Measurements from ENCODE around the gene ERFL.

The ERFL gene

DNA sequence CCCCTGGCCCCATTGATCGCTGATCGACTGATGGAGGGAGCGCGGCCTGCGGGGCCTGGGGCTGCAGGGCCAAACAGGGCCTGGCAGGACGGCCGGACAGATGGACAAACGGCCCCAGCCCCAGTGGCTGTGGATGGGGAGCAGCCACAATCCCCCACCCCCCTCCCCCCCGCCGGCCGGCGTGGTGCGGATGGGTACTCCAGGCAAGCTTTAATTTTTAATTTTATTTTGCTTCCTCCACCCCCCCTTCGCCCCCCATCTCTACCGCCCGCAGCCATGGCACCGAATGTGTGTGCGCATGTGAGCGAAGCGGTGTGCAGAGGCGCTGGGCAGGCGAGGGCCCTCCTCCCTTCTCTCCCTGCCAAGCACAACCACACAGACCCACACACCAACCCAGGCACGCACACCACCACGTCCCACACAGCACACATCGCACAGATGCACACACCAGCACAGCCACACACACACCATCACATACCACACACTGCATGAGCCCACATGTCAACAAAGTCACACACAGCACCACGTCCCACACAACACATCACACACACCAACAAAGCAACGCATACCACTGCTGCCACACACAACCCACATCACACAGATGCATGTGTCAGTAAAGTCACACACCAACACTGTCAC lies 12.4 kb downstream of the ERFL start (continued):
- TF ChIP-seq ZNF18 (tag by site-specific recombination; IDR thresholded peaks at IDR 0.05), result no peak

DNA sequence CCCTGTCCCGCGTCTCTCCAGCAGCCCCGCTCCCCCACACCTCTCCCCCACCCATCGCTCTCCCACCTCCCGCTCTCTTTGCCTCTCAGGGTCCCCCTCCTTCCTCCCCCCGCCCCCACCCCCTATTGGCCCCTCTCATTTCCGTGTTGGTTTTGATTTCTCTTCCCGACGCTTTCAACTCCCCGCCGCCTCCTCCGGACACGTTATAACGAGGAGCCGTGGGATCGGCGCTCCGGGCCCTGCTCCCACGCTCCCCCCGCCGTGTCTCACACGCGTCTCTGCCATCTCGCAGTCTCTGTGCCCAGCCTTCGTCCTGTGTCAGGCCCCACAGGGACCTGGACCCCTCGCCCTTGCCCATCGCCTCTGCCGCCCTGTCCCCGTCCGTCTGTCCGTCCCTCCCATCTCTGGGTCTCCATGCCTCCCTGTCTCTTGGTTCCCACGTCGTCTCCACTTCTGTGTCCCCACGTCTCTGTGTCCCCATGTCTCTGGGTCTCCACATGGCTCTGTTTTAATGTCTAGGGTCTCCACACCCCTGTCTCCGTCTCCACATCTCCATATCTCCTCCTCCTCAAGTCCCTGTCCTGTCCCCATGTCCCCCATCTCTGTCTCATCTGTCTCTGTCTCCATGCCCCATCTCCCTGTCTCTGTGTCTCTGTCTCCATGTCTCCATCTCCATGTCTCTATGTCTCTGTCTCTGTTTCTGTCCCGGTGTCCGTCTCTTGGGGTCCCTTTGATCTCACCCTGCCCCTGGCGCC lies 13.1 kb downstream of the ERFL start:
- CTCF ChIA-PET, result no interaction called here
- H3K27ac ChIP-seq (ENCODE audit: extremely low read depth, low read depth, low read length), result no peak overlapping the region
- H3K4me1 ChIP-seq (ENCODE audit: control insufficient read depth, insufficient read depth, low read length), result no peaks in the 10 kb centered on the region
- H3K4me3 ChIP-seq (ENCODE audit: low read depth, low read length), result no peak overlapping the region
- no peaks in the 10 kb centered on the region for H3K9me3 ChIP-seq (ENCODE audit: control insufficient read depth, insufficient read depth, low read depth, low read length)
- POLR2A ChIA-PET, result no interaction called here
- H3K36me3 ChIP-seq (ENCODE audit: control insufficient read depth in 2 of 2, insufficient read depth in 1 of 2, low read length in 2 of 2), result no peaks in the 10 kb centered on the region
- TF ChIP-seq, protein P1, sequence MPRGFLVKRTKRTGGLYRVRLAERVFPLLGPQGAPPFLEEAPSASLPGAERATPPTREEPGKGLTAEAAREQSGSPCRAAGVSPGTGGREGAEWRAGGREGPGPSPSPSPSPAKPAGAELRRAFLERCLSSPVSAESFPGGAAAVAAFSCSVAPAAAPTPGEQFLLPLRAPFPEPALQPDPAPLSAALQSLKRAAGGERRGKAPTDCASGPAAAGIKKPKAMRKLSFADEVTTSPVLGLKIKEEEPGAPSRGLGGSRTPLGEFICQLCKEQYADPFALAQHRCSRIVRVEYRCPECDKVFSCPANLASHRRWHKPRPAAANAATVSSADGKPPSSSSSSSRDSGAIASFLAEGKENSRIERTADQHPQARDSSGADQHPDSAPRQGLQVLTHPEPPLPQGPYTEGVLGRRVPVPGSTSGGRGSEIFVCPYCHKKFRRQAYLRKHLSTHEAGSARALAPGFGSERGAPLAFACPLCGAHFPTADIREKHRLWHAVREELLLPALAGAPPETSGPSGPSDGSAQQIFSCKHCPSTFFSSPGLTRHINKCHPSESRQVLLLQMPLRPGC (tag by site-specific recombination; IDR thresholded peaks at IDR 0.05), result no peak
- no peak for TF ChIP-seq ZNF274 (IDR thresholded peaks at IDR 0.05; ENCODE audit: low read length)
- no peak for TF ChIP-seq ZNF274 (tag by site-specific recombination; IDR thresholded peaks at IDR 0.05; ENCODE audit: borderline replicate concordance)
- no peak for TF ChIP-seq SP7 (tag by site-specific recombination; IDR thresholded peaks at IDR 0.05)
- peak; percentile 95 for TF ChIP-seq ZNF311 (tag by site-specific recombination; IDR thresholded peaks at IDR 0.05; ENCODE audit: borderline replicate concordance)
- TF ChIP-seq, protein P2, sequence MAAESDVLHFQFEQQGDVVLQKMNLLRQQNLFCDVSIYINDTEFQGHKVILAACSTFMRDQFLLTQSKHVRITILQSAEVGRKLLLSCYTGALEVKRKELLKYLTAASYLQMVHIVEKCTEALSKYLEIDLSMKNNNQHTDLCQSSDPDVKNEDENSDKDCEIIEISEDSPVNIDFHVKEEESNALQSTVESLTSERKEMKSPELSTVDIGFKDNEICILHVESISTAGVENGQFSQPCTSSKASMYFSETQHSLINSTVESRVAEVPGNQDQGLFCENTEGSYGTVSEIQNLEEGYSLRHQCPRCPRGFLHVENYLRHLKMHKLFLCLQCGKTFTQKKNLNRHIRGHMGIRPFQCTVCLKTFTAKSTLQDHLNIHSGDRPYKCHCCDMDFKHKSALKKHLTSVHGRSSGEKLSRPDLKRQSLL (tag by site-specific recombination; IDR thresholded peaks at IDR 0.05), result peak; percentile 64; the same call in 1 of the 2 replicates
- TF ChIP-seq ZFHX2 (tag by site-specific recombination; conservative IDR thresholded peaks at IDR 0.05), result peak; percentile 94
- TF ChIP-seq ZNF114 (tag by site-specific recombination; IDR thresholded peaks at IDR 0.05), result no peak
- TF ChIP-seq ZNF335 (tag by site-specific recombination; conservative IDR thresholded peaks at IDR 0.05), result no peak
- TF ChIP-seq GLI4 (tag by site-specific recombination; IDR thresholded peaks at IDR 0.05), result peak; percentile 65; the same call in 1 of the 2 replicates
- TF ChIP-seq EGR2 (tag by site-specific recombination; IDR thresholded peaks at IDR 0.05; ENCODE audit: low read depth), result peak; percentile 83
- no peak for TF ChIP-seq ZNF623 (tag by site-specific recombination; IDR thresholded peaks at IDR 0.05)
- peak; percentile 89 for TF ChIP-seq ZBTB17 (tag by site-specific recombination; IDR thresholded peaks at IDR 0.05)
- TF ChIP-seq, protein P3, sequence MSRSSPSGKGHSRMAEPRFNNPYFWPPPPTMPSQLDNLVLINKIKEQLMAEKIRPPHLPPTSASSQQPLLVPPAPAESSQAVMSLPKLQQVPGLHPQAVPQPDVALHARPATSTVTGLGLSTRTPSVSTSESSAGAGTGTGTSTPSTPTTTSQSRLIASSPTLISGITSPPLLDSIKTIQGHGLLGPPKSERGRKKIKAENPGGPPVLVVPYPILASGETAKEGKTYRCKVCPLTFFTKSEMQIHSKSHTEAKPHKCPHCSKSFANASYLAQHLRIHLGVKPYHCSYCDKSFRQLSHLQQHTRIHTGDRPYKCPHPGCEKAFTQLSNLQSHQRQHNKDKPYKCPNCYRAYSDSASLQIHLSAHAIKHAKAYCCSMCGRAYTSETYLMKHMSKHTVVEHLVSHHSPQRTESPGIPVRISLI (tag by site-specific recombination; IDR thresholded peaks at IDR 0.05), result no peak
- TF ChIP-seq ZNF24 (tag by site-specific recombination; IDR thresholded peaks at IDR 0.05), result no peak
- TF ChIP-seq ZNF785 (tag by site-specific recombination; IDR thresholded peaks at IDR 0.05), result peak; percentile 59; the same call in 1 of the 2 replicates
- no peak for TF ChIP-seq ZNF112 (tag by site-specific recombination; IDR thresholded peaks at IDR 0.05)
- peak; percentile 82; the same call in 1 of the 2 replicates for TF ChIP-seq ZNF202 (tag by site-specific recombination; IDR thresholded peaks at IDR 0.05; ENCODE audit: borderline replicate concordance)
- 0 out of 2 replicates have a peak, but pooled peaks have one; percentile 26 for TF ChIP-seq ZNF366 (tag by site-specific recombination; conservative IDR thresholded peaks at IDR 0.05)
- TF ChIP-seq ZNF341 (tag by site-specific recombination; IDR thresholded peaks at IDR 0.05; ENCODE audit: low read depth), result no peak
- TF ChIP-seq, protein P4, sequence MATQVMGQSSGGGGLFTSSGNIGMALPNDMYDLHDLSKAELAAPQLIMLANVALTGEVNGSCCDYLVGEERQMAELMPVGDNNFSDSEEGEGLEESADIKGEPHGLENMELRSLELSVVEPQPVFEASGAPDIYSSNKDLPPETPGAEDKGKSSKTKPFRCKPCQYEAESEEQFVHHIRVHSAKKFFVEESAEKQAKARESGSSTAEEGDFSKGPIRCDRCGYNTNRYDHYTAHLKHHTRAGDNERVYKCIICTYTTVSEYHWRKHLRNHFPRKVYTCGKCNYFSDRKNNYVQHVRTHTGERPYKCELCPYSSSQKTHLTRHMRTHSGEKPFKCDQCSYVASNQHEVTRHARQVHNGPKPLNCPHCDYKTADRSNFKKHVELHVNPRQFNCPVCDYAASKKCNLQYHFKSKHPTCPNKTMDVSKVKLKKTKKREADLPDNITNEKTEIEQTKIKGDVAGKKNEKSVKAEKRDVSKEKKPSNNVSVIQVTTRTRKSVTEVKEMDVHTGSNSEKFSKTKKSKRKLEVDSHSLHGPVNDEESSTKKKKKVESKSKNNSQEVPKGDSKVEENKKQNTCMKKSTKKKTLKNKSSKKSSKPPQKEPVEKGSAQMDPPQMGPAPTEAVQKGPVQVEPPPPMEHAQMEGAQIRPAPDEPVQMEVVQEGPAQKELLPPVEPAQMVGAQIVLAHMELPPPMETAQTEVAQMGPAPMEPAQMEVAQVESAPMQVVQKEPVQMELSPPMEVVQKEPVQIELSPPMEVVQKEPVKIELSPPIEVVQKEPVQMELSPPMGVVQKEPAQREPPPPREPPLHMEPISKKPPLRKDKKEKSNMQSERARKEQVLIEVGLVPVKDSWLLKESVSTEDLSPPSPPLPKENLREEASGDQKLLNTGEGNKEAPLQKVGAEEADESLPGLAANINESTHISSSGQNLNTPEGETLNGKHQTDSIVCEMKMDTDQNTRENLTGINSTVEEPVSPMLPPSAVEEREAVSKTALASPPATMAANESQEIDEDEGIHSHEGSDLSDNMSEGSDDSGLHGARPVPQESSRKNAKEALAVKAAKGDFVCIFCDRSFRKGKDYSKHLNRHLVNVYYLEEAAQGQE (tag by site-specific recombination; IDR thresholded peaks at IDR 0.05), result no peak
- no peak for TF ChIP-seq SETDB1 (IDR thresholded peaks at IDR 0.05; ENCODE audit: insufficient read length, low read length)
- 0 out of 2 replicates have a peak, but pooled peaks have one; percentile 28 for TF ChIP-seq ZNF16 (tag by site-specific recombination; IDR thresholded peaks at IDR 0.05; ENCODE audit: low read depth)
- TF ChIP-seq ZNF138 (tag by site-specific recombination; IDR thresholded peaks at IDR 0.05; ENCODE audit: borderline replicate concordance), result no peak
